Measurements from ENCODE around the gene STIM1. TPM values are rescaled to one million over a fixed set of nuclear protein-coding genes. Genes with fewer than 3 reads are reported as not detected.
A peak's percentile ranks its signal among the peaks of the same experiment; 100 is the strongest.

STIM1 gene
- total RNA-seq, 4 donors from 2014 or later, result 36.3 to 158 (median 46.1) TPM

- Histone ChIP-seq H3K4me3 (no peak overlapping the region), H3K27ac (no peak overlapping the region), H3K27me3 (no peaks in the 10 kb centered on the region), H3K4me1 (peaks cover 0 to 6% (median 0%) of the 10 kb centered on the region in 4 donors), H3K36me3 (peaks cover 0 to 17% (median 0%) of the 10 kb centered on the region in 3 donors), H3K9me3 (no peaks in the 10 kb centered on the region)
- TF ChIP-seq CTCF (IDR thresholded peaks at IDR 0.05) (no peak), POLR2A (IDR thresholded peaks at IDR 0.05) (no peak)
- DNase-seq, result no peak
Observed at GRCh38 chr11:4059424-4059823, 204.0 kb downstream of the STIM1 start.

GRCh38 chr11:4060182-4060923 is 204.9 kb downstream of the STIM1 start:
- Histone ChIP-seq H3K27ac (peak overlapping the region in 1 of 4 donors; percentile 25), H3K4me3 (no peak overlapping the region), H3K36me3 (peaks cover 0 to 17% (median 0%) of the 10 kb centered on the region in 3 donors), H3K4me1 (peaks cover 0 to 14% (median 0%) of the 10 kb centered on the region in 4 donors), H3K27me3 (no peaks in the 10 kb centered on the region), H3K9me3 (no peaks in the 10 kb centered on the region)
- TF ChIP-seq POLR2A (IDR thresholded peaks at IDR 0.05), result no peak
- no peak for TF ChIP-seq CTCF (IDR thresholded peaks at IDR 0.05)
- DNase-seq, result no peak

GRCh38 chr11:4061700-4062099 is 206.2 kb downstream of the STIM1 start:
- Histone ChIP-seq H3K4me1 (peaks cover 0 to 14% (median 2%) of the 10 kb centered on the region in 4 donors), H3K27ac (no peak overlapping the region), H3K4me3 (no peak overlapping the region), H3K27me3 (no peaks in the 10 kb centered on the region), H3K36me3 (peaks cover 0 to 17% (median 0%) of the 10 kb centered on the region in 3 donors), H3K9me3 (no peaks in the 10 kb centered on the region)
- TF ChIP-seq CTCF (IDR thresholded peaks at IDR 0.05), result no peak
- TF ChIP-seq POLR2A (IDR thresholded peaks at IDR 0.05), result no peak
- DNase-seq, result no peak

- Histone ChIP-seq H3K36me3 (peaks cover 0 to 17% (median 0%) of the 10 kb centered on the region in 3 donors), H3K4me3 (no peak overlapping the region), H3K4me1 (peaks cover 0 to 8% (median 2%) of the 10 kb centered on the region in 4 donors), H3K27ac (no peak overlapping the region), H3K9me3 (no peaks in the 10 kb centered on the region), H3K27me3 (no peaks in the 10 kb centered on the region)
- TF ChIP-seq CTCF (IDR thresholded peaks at IDR 0.05), result no peak
- no peak for TF ChIP-seq POLR2A (IDR thresholded peaks at IDR 0.05)
- DNase-seq, result no peak
Observed at GRCh38 chr11:4063348-4063747, 207.9 kb downstream of the STIM1 start.

GRCh38 chr11:4064278-4064955 is 209.0 kb downstream of the STIM1 start:
- no peaks in the 10 kb centered on the region for H3K27me3 ChIP-seq
- H3K4me1 ChIP-seq, result peaks cover 0 to 8% (median 4%) of the 10 kb centered on the region in 4 donors
- no peaks in the 10 kb centered on the region for H3K9me3 ChIP-seq
- H3K36me3 ChIP-seq, result peaks cover 0 to 13% (median 0%) of the 10 kb centered on the region in 3 donors
- H3K4me3 ChIP-seq, result no peak overlapping the region
- TF ChIP-seq POLR2A (IDR thresholded peaks at IDR 0.05) (no peak), CTCF (IDR thresholded peaks at IDR 0.05) (no peak)
- no peak for DNase-seq
- no peak overlapping the region for H3K27ac ChIP-seq

All from Peyer's patch (tissue), 4 donors.